Brain microvascular endothelial cell (primary cell): ENCODE measurements around the gene SLC9C1.

Experiments used
- DNase-seq: peaks from one replicate; pipeline ENCODE4 v3.0.0-alpha.2; 2020
- H3K27ac ChIP-seq: fragments of 250-450 bp; sonication (Bioruptor Pico); 2 replicates; pipeline ENCODE4 v1.5.1; 2020; ENCODE audit warnings: mild to moderate bottlenecking, moderate library complexity
- H3K27me3 ChIP-seq: fragments of 250-450 bp; sonication (Bioruptor Pico); replicated peaks from 2 replicates; pipeline ENCODE4 v1.5.1; 2020; ENCODE audit warnings: mild to moderate bottlenecking
- H3K36me3 ChIP-seq: fragments of 250-450 bp; sonication (Bioruptor Pico); replicated peaks from 2 replicates; pipeline ENCODE4 v1.5.1; 2020; ENCODE audit warnings: mild to moderate bottlenecking
- H3K4me3 ChIP-seq: 2 replicates; pipeline ENCODE4 v1.5.1; 2011; ENCODE audit warnings: low read depth, mild to moderate bottlenecking, control low read depth, low read length, moderate library complexity
- in situ Hi-C: cut with HindIII; loops from 2 replicates; pipeline ENCODE4 v1.10.0; 2017; ENCODE audit warnings: low sequenced_read_pairs, low pct_ligation_motif_present
- TF ChIP-seq, protein P1 (sequence below): IDR thresholded peaks from 2 replicates; pipeline ENCODE4 v1.5.1; 2011; ENCODE audit warnings: low read depth, mild to moderate bottlenecking, moderate library complexity, low read length, control low read depth, inconsistent platforms; ENCODE audit errors: missing control alignments

The SLC9C1 gene

DNA sequence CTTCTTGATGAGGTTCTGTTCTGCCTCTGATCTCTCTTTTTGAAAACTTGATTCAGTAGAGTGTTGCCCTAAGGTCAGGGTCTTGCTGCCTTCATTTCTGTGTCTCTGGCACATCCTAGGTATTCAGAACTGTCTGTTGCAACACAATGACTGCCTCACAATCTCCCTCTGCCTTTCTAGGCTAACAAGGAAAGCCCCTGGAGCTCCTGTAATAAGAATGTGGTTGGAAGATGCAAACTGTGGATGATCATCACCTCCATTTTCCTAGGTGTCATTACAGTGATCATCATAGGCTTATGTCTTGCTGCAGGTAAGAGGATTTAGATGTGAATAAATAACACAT lies 200.9 kb downstream of the SLC9C1 start:
- no peaks in the 10 kb centered on the region for H3K27me3 ChIP-seq
- DNase-seq: no peak
- peak overlapping the region; percentile 4 for H3K27ac ChIP-seq
- in situ Hi-C loops: no loop called here
- H3K4me3 ChIP-seq: no peak overlapping the region
- peaks cover 2% of the 10 kb centered on the region for H3K36me3 ChIP-seq
- TF ChIP-seq, protein P1, sequence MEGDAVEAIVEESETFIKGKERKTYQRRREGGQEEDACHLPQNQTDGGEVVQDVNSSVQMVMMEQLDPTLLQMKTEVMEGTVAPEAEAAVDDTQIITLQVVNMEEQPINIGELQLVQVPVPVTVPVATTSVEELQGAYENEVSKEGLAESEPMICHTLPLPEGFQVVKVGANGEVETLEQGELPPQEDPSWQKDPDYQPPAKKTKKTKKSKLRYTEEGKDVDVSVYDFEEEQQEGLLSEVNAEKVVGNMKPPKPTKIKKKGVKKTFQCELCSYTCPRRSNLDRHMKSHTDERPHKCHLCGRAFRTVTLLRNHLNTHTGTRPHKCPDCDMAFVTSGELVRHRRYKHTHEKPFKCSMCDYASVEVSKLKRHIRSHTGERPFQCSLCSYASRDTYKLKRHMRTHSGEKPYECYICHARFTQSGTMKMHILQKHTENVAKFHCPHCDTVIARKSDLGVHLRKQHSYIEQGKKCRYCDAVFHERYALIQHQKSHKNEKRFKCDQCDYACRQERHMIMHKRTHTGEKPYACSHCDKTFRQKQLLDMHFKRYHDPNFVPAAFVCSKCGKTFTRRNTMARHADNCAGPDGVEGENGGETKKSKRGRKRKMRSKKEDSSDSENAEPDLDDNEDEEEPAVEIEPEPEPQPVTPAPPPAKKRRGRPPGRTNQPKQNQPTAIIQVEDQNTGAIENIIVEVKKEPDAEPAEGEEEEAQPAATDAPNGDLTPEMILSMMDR: no peak

DNA sequence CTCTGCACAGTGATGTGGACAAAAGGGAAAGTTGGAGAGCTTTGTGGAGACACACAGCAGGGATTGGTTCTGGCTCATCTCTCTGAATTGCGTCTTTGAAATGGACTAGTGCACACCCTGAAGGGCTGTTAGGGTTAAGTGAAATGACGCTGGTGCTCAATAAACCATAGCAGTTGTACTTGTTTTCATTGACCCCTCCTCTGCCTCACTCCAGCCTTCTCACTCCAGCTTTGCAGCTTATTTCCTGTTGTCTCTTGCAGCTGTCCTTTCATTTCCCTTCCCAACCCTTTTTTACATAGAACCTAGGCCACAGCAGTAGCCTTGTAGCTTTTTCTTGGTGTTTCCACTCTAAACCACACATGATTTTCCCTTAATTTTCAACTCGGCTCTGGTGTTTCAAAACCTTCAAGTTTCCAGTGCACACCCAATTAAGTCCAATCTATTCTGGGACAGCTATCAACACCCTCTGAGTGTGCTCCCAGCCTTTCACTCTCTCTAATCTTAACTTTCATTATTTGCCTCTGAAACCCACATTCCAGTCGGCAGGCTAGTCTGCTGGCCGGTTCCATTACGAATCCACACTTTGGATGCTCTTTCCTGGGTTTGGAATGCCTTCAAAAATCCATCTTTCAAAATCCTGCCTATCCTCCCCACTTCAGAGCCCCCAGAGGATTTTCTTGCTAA lies 201.4 kb downstream of the SLC9C1 start:
- TF ChIP-seq, protein P1: no peak
- H3K4me3 ChIP-seq: no peak overlapping the region
- H3K27me3 ChIP-seq: no peaks in the 10 kb centered on the region
- peak; percentile 33 for DNase-seq
- in situ Hi-C loops: no loop called here
- H3K36me3 ChIP-seq: peaks cover 2% of the 10 kb centered on the region
- peak overlapping the region; percentile 4 for H3K27ac ChIP-seq

GRCh38 chr3:112090887-112091586 lies 203.0 kb downstream of the SLC9C1 start:
- DNase-seq: no peak
- TF ChIP-seq, protein P1: no peak
- in situ Hi-C loops: no loop called here
- Histone ChIP-seq H3K4me3 (no peak overlapping the region), H3K36me3 (peaks cover 2% of the 10 kb centered on the region), H3K27me3 (no peaks in the 10 kb centered on the region), H3K27ac (no peak overlapping the region)
